HepG2 (cell line): Measurements from ENCODE around the gene JSRP1. TPM values are rescaled to one million over a fixed set of nuclear protein-coding genes. Genes with fewer than 3 reads are reported as not detected.
A peak's percentile ranks its signal among the peaks of the same experiment; 100 is the strongest.

Experiments
- ATAC-seq: fragments of 200-7000 bp; cut with Tn5 transposase; 3 replicates; pipeline ENCODE4 v1.9.1; 2020; ENCODE audit warnings: mild to moderate bottlenecking, moderate library complexity
- BruUV-seq: library from RNA; stranded (reverse); fragments of 400-500 nt; replicated peaks from 2 replicates; lab custom pipeline; 2021; lab: Mats Ljungman, UMichigan
- CTCF ChIA-PET: fragments of 300-600 bp; formaldehyde crosslinking; extraction: SDS; loops from one replicate; lab custom pipeline; 2021; ENCODE audit warnings: low total read pairs, inconsistent platforms, low intra/inter-chr PET ratio; lab: Yijun Ruan, JAX
- POLR2A ChIA-PET: fragments of 350-600 bp; sonication (Branson Sonifier 250); formaldehyde crosslinking; loops from one replicate; lab custom pipeline; 2020; ENCODE audit warnings: antibody characterized with exemption, inconsistent platforms; lab: Yijun Ruan, JAX
- DNase-seq: peaks from one replicate; pipeline ENCODE4 v3.0.0-alpha.2; 2015; ENCODE audit warnings: low spot score
- FAIRE-seq: peaks from 3 replicates; lab custom pipeline; 2011; peaks lifted over from hg19 to GRCh38; lab: Jason Lieb, UNC
- H2AFZ ChIP-seq: one replicate; pipeline ENCODE4 v1.6.1; 2011; ENCODE audit warnings: low read length, inconsistent platforms
- H3K27ac ChIP-seq: fragments of 300-600 bp; 3 replicates; pipeline ENCODE4 v1.8.0; 2011; ENCODE audit warnings: mixed run types, mild to moderate bottlenecking, mixed read lengths, low read length, inconsistent platforms; ENCODE audit not compliant: insufficient read depth; ENCODE audit errors: extremely low read length
- H3K27me3 ChIP-seq, 2 experiments: fragments of 200-600 bp in 1 of 2; 2 replicates in 1 of 2; 3 replicates in 1 of 2; pipeline versions ENCODE4 v1.6.0 to v1.8.0; 2011; ENCODE audit warnings: low read length in 2 of 2, mild to moderate bottlenecking in 2 of 2, moderate library complexity in 2 of 2, inconsistent platforms in 1 of 2; ENCODE audit not compliant: insufficient read depth in 2 of 2, control insufficient read depth in 1 of 2
- H3K36me3 ChIP-seq, 2 experiments: fragments of 200-600 bp in 1 of 2; replicated peaks in 1 of 2; 2 replicates in 1 of 2; 3 replicates in 1 of 2; pipeline versions ENCODE4 v1.5.1 to v1.8.0; 2011; ENCODE audit warnings: low read length in 2 of 2, inconsistent platforms in 1 of 2; ENCODE audit not compliant: insufficient read depth in 2 of 2, control insufficient read depth in 1 of 2
- H3K4me1 ChIP-seq: 2 replicates; pipeline ENCODE4 v1.5.1; 2012; ENCODE audit warnings: low read length, inconsistent platforms; ENCODE audit not compliant: insufficient read depth
- H3K4me2 ChIP-seq: 2 replicates; pipeline ENCODE4 v1.6.0; 2011; ENCODE audit warnings: low read depth, low read length, inconsistent platforms
- H3K4me3 ChIP-seq, 3 experiments: fragments of 200-600 bp in 1 of 3; sonication (generic), shearing (Covaris generic) in 1 of 3; replicated peaks in 1 of 3; 2 replicates each; pipeline ENCODE4 v1.5.1; 2011 to 2016; ENCODE audit warnings: low read length in 3 of 3, inconsistent platforms in 2 of 3, low read depth in 2 of 3, mild to moderate bottlenecking in 2 of 3, control low read depth in 1 of 3, mixed read lengths in 1 of 3; ENCODE audit not compliant: insufficient read depth in 1 of 3
- H3K79me2 ChIP-seq: one replicate; pipeline ENCODE4 v1.6.1; 2011; ENCODE audit warnings: low read length, inconsistent platforms; ENCODE audit not compliant: insufficient read depth
- H3K9ac ChIP-seq: 2 replicates; pipeline ENCODE4 v1.6.0; 2011; ENCODE audit warnings: mild to moderate bottlenecking, low read depth, low read length, inconsistent platforms; ENCODE audit not compliant: insufficient read depth
- H3K9me3 ChIP-seq: 2 replicates; pipeline ENCODE4 v1.5.1; 2012; ENCODE audit warnings: mild to moderate bottlenecking, low read length
- H4K20me1 ChIP-seq: 2 replicates; pipeline ENCODE4 v1.6.0; 2011; ENCODE audit warnings: inconsistent platforms, mild to moderate bottlenecking, low read length, moderate library complexity; ENCODE audit not compliant: insufficient read depth
- FOXC1 ChIP-seq: sonication (generic); formaldehyde crosslinking; IDR thresholded peaks from 2 replicates; pipeline ENCODE4 v1.8.0; 2022; ENCODE audit warnings: mild to moderate bottlenecking, missing genetic modification reagents, borderline replicate concordance
- HMG20B ChIP-seq: conservative IDR thresholded peaks from 2 replicates; pipeline ENCODE4 v1.6.1; 2016; ENCODE audit warnings: missing genetic modification reagents, missing compliant biosample characterization
- ISX ChIP-seq: sonication (generic); formaldehyde crosslinking; conservative IDR thresholded peaks from 2 replicates; pipeline ENCODE4 v1.5.0; 2020; ENCODE audit warnings: missing genetic modification reagents
- MAFF ChIP-seq: IDR thresholded peaks from 2 replicates; pipeline ENCODE4 v1.6.1; 2011; ENCODE audit warnings: low read depth, low read length, improper control_type of control experiment
- MAFK ChIP-seq, 2 experiments: IDR thresholded peaks in 1 of 2; conservative IDR thresholded peaks in 1 of 2; 2 replicates each; pipeline ENCODE4 v1.6.1; 2011; ENCODE audit warnings: improper control_type of control experiment in 2 of 2, low read length in 2 of 2
- ZBTB33 ChIP-seq: sonication (generic); formaldehyde crosslinking; IDR thresholded peaks from 2 replicates; pipeline ENCODE4 v1.4.0; 2020; ENCODE audit warnings: missing genetic modification reagents
- ZC3H4 ChIP-seq: sonication (generic); formaldehyde crosslinking; IDR thresholded peaks from 2 replicates; pipeline ENCODE4 v1.4.0; 2020; ENCODE audit warnings: missing genetic modification reagents, borderline replicate concordance
- WGBS: methylation state at CpG from one replicate; pipeline ENCODE4 v1.1.6; 2017; ENCODE audit warnings: low lambda C conversion rate; 5-methylcytosine and 5-hydroxymethylcytosine counted together
- in situ Hi-C: cut with HindIII; loops from 2 replicates; pipeline ENCODE4 v1.10.0; 2017; ENCODE audit warnings: low pct_unique_long_range_greater_than_20kb; ENCODE audit not compliant: extremely low pct_ligation_motif_present
- intact Hi-C: fragments of 100-400 bp; cut with micrococcal nuclease; formaldehyde crosslinking; loops from one replicate; pipeline ENCODE4 v1.10.0; 2022; ENCODE audit not compliant: unreplicated experiment
- polyA plus RNA-seq, 8 experiments: library from polyadenylated mRNA; depleted of rRNA in 3 of 8; stranded (reverse) in 7 of 8; unstranded in 1 of 8; fragments of >200 nt; fragmentation: Illumina TruSeq in 4 of 8; extraction: Trizol in 4 of 8; gene quantifications; 2 replicates each; pipeline versions ENCODE4 v1.2.1 to v1.2.3, GENCODE V29; 2011 to 2016; ENCODE audit warnings: low read depth in 4 of 8, missing spikeins in 1 of 8, mixed read lengths in 1 of 8; ENCODE audit not compliant: insufficient read depth in 1 of 8
- total RNA-seq, 5 experiments: library from RNA; depleted of rRNA; stranded (reverse); fragments of >200 nt; fragmentation: Illumina TruSeq; extraction: Trizol; gene quantifications; 2 replicates each; pipeline ENCODE4 v1.2.3, GENCODE V29; 2016; ENCODE audit warnings: low read depth in 1 of 5

The JSRP1 gene
- total and polyA plus RNA-seq, 2 of the 13 experiments (the other 11 are each of a cell fraction or from before 2014, with no cell fraction given): 0.16 to 0.38 TPM

DNA sequence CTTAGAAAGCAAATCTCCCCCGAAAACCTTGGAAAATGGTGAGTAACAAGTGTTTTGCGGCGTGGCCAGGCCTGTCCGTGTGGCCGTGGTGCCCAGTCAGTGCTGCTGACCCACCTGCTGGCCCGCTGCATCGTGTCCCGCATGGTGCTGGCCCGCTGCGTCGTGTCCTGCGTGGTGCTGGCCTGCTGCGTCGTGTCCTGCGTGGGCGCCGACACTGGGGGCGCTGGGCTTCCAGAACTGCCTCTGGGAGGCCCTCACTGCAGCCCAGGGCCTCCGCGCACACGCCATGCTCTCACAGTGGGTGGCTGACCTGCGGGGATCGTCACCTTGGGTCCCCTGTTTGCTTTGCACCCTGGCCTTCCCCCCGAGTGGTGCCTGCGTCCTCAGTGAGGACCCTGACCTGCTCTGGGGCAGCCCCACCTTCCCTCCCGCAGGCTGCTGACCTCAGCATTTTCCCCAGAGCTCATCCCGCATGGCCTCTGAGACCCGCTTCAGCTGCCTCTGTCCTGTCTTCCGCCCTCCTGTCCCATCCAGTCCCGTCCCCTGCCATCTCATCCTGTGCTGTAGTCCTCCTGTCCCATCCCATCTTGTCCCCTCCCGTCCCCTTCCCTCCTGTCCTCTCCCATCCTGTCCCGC lies 30.7 kb downstream of the JSRP1 start:
- H3K4me1 ChIP-seq: no peaks in the 10 kb centered on the region
- ChIA-PET CTCF (no interaction called here), POLR2A (no interaction called here)
- TF ChIP-seq MAFF: peak; percentile 96
- peak; percentile 95 for TF ChIP-seq ZBTB33
- TF ChIP-seq FOXC1 (CRISPR knock-in tag): no peak
- TF ChIP-seq MAFK (conservative IDR thresholded peaks at IDR 0.05 in 1 of 2, IDR thresholded peaks at IDR 0.05 in 1 of 2; ENCODE audit: low read length in 2 of 2): peak; percentile 98 to 99
- in situ Hi-C loops: no loop called here
- BruUV-seq: no TSS peak
- H2AFZ ChIP-seq: no peak overlapping the region
- no peak overlapping the region for H3K4me2 ChIP-seq
- no peaks in the 10 kb centered on the region for H4K20me1 ChIP-seq
- no peaks in the 10 kb centered on the region for H3K9me3 ChIP-seq
- H3K79me2 ChIP-seq: no peaks in the 10 kb centered on the region
- H3K9ac ChIP-seq: no peak overlapping the region
- peaks cover 29 to 61% of the 10 kb centered on the region in 2 experiments; a peak in 4 of 5 replicates for H3K36me3 ChIP-seq
- FAIRE-seq: no peak
- no peak overlapping the region for H3K27ac ChIP-seq
- no peak for DNase-seq
- WGBS: 97% methylated on average over 32 of the region's 32 CpGs
- no peaks in the 10 kb centered on the region for H3K27me3 ChIP-seq
- no peak overlapping the region for H3K4me3 ChIP-seq
- intact Hi-C loops: no loop called here
- no peak for ATAC-seq

- DNase-seq: no peak
- in situ Hi-C loops: no loop called here
- H3K79me2 ChIP-seq: no peaks in the 10 kb centered on the region
- H3K9me3 ChIP-seq: no peaks in the 10 kb centered on the region
- H3K4me1 ChIP-seq: no peaks in the 10 kb centered on the region
- 98% methylated on average over 13 of the region's 13 CpGs for WGBS
- FAIRE-seq: no peak
- H4K20me1 ChIP-seq: no peaks in the 10 kb centered on the region
- no peak overlapping the region for H2AFZ ChIP-seq
- intact Hi-C loops: no loop called here
- H3K36me3 ChIP-seq: peaks cover 31 to 61% of the 10 kb centered on the region in 2 experiments; a peak in 4 of 5 replicates
- no peak for TF ChIP-seq ZC3H4 (CRISPR knock-in tag)
- TF ChIP-seq HMG20B: no peak
- TF ChIP-seq ISX (CRISPR knock-in tag): no peak
- ATAC-seq: no peak
- CTCF ChIA-PET: no interaction called here
- BruUV-seq: no TSS peak
- no peak overlapping the region for H3K4me2 ChIP-seq
- H3K27me3 ChIP-seq: no peaks in the 10 kb centered on the region
- POLR2A ChIA-PET: no interaction called here
- no peak overlapping the region for H3K27ac ChIP-seq
- no peak overlapping the region for H3K9ac ChIP-seq
- no peak overlapping the region for H3K4me3 ChIP-seq
These were observed 31.4 kb downstream of the JSRP1 start for GRCh38 chr19:2224754-2225349.
